ENCODE data around the gene P3H3.
A peak's percentile ranks its signal among the peaks of the same experiment; 100 is the strongest.

P3H3 gene

GRCh38 chr12:6828781-6829535 is 751 bp downstream of the P3H3 start:
- DNase-seq: peak; percentile 26

- DNase-seq: no peak
These were observed 1.5 kb downstream of the P3H3 start for GRCh38 chr12:6829536-6830220.

- no peak for DNase-seq
These were observed 2.2 kb downstream of the P3H3 start for GRCh38 chr12:6830286-6830890.

- DNase-seq: no peak
These were observed 2.8 kb downstream of the P3H3 start for GRCh38 chr12:6830999-6831398.

- no peak for DNase-seq
These were observed 3.3 kb downstream of the P3H3 start for GRCh38 chr12:6831450-6831995.

GRCh38 chr12:6832125-6832524 is 3.9 kb downstream of the P3H3 start:
- DNase-seq: no peak

- DNase-seq: no peak
These were observed 5.1 kb downstream of the P3H3 start for GRCh38 chr12:6833189-6833890.

- no peak for DNase-seq
These were observed 6.0 kb downstream of the P3H3 start for GRCh38 chr12:6834254-6834653.

GRCh38 chr12:6834873-6835272 is 6.7 kb downstream of the P3H3 start:
- no peak for DNase-seq

- no peak for DNase-seq
These were observed 8.6 kb downstream of the P3H3 start for GRCh38 chr12:6836851-6837250.

- no peak for DNase-seq
These were observed 9.3 kb downstream of the P3H3 start for GRCh38 chr12:6837370-6838060.

GRCh38 chr12:6838854-6839253 is 10.6 kb downstream of the P3H3 start:
- no peak for DNase-seq

- DNase-seq: no peak
These were observed 11.4 kb downstream of the P3H3 start for GRCh38 chr12:6839482-6840201.

GRCh38 chr12:6840330-6840729 is 12.1 kb downstream of the P3H3 start:
- DNase-seq: no peak

GRCh38 chr12:6840761-6841515 is 12.7 kb downstream of the P3H3 start, which contains the start of gene GNB3:
Gene GNB3, plus strand, starts transcription at chr12:6840925. Its CDS starts 363 bp downstream, at chr12:6841288.
- DNase-seq: no peak

- no peak for DNase-seq
These were observed 13.9 kb downstream of the P3H3 start for GRCh38 chr12:6842075-6842474.

GRCh38 chr12:6843118-6843902 is 15.1 kb downstream of the P3H3 start:
- DNase-seq: no peak

- no peak for DNase-seq
These were observed 17.2 kb downstream of the P3H3 start for GRCh38 chr12:6845395-6845794.

- DNase-seq: no peak
These were observed 18.2 kb downstream of the P3H3 start for GRCh38 chr12:6846316-6846869.

- DNase-seq: no peak
These were observed 19.5 kb downstream of the P3H3 start for GRCh38 chr12:6847676-6848075.

Data from activated gamma-delta T cell treated with Interleukin-2 at 50 U/mL for 16 hours (primary cell).